AG10803 (cell line): ENCODE measurements around the gene ABCA8.
"Not testable (repeated sequence)": the region's sequence is repeated elsewhere in the genome, so short reads cannot be mapped to it uniquely, and the experiment has no call there.

Experiments used
- DNase-seq: peaks from one replicate; pipeline ENCODE4 v3.0.0; 2010; ENCODE audit warnings: low read depth
- H3K4me3 ChIP-seq: 2 replicates; pipeline ENCODE4 v1.5.1; 2011; ENCODE audit warnings: mild to moderate bottlenecking, low read length, control low read depth
- CTCF ChIP-seq: conservative IDR thresholded peaks from 2 replicates; pipeline ENCODE4 v1.5.1; 2011; ENCODE audit warnings: mild to moderate bottlenecking, low read length, control low read depth, inconsistent platforms

Gene ABCA8

GRCh38 chr17:68824707-68825106 is 130.5 kb downstream of the ABCA8 start:
- no peak for DNase-seq
- H3K4me3 ChIP-seq = no peak overlapping the region
- no peak for TF ChIP-seq CTCF

GRCh38 chr17:68824185-68824584 is 131.0 kb downstream of the ABCA8 start:
- not testable (repeated sequence) for DNase-seq, H3K4me3 ChIP-seq

GRCh38 chr17:68822719-68823289 is 132.4 kb downstream of the ABCA8 start:
- no peak for DNase-seq
- no peak overlapping the region for H3K4me3 ChIP-seq
- TF ChIP-seq CTCF = no peak

GRCh38 chr17:68821860-68822696 is 133.1 kb downstream of the ABCA8 start:
- H3K4me3 ChIP-seq = no peak overlapping the region
- no peak for TF ChIP-seq CTCF
- peak; percentile 84 for DNase-seq

GRCh38 chr17:68820825-68821481 is 134.2 kb downstream of the ABCA8 start:
- DNase-seq = no peak
- no peak overlapping the region for H3K4me3 ChIP-seq
- no peak for TF ChIP-seq CTCF

GRCh38 chr17:68820476-68820824 is 134.7 kb downstream of the ABCA8 start:
- TF ChIP-seq CTCF = no peak
- no peak overlapping the region for H3K4me3 ChIP-seq
- DNase-seq = no peak

GRCh38 chr17:68819465-68819864 is 135.7 kb downstream of the ABCA8 start:
- no peak for DNase-seq
- TF ChIP-seq CTCF = no peak
- H3K4me3 ChIP-seq = no peak overlapping the region
